ENCODE measurements around the gene SNX24.

DNA sequence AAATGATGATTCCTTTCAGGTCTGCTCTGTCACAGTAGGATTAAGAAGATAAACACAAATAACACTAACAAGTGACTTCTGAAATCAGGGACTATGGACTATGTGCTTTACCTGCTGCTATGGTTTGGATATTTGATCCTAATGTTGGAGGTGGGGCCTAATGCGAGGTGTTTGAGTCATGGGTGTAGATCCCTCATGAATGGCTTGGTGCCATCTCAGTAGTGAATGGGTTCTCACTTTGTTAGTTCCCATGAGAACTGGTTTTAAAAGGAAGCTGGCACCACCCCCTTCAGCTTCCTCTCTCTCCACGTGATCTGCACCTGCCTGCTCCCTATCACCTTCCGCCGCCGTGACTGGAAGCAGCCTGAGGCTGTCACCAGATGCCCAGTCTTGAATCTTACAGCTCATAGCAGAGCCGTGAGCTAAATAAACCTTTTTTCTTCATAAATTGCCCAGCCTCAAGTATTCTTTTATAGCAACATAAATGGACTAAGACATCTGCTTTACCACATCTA lies 187.8 kb downstream of the SNX24 start:
- TF ChIP-seq, protein P1, sequence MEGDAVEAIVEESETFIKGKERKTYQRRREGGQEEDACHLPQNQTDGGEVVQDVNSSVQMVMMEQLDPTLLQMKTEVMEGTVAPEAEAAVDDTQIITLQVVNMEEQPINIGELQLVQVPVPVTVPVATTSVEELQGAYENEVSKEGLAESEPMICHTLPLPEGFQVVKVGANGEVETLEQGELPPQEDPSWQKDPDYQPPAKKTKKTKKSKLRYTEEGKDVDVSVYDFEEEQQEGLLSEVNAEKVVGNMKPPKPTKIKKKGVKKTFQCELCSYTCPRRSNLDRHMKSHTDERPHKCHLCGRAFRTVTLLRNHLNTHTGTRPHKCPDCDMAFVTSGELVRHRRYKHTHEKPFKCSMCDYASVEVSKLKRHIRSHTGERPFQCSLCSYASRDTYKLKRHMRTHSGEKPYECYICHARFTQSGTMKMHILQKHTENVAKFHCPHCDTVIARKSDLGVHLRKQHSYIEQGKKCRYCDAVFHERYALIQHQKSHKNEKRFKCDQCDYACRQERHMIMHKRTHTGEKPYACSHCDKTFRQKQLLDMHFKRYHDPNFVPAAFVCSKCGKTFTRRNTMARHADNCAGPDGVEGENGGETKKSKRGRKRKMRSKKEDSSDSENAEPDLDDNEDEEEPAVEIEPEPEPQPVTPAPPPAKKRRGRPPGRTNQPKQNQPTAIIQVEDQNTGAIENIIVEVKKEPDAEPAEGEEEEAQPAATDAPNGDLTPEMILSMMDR (IDR thresholded peaks at IDR 0.05): no peak
- TF ChIP-seq POLR2AphosphoS5 (IDR thresholded peaks at IDR 0.05) (no peak), POLR2A (IDR thresholded peaks at IDR 0.05) (no peak)
